DOHH2 (cell line): ENCODE data around the gene TULP1.

Source experiments
- H3F3A ChIP-seq: fragments of 200-600 bp; sonication (generic), shearing (Covaris generic); 2 replicates; pipeline ENCODE4 v1.6.0; 2016; ENCODE audit warnings: antibody characterized with exemption, mild to moderate bottlenecking; ENCODE audit not compliant: control insufficient read depth, insufficient read depth
- H3K27ac ChIP-seq: fragments of 200-600 bp; sonication (generic); 2 replicates; pipeline ENCODE4 v1.5.1; 2014; ENCODE audit warnings: low read depth, mild to moderate bottlenecking, low read length, moderate library complexity
- H3K27me3 ChIP-seq: fragments of 200-600 bp; sonication (generic); 2 replicates; pipeline ENCODE4 v1.6.1; 2014; ENCODE audit warnings: mild to moderate bottlenecking, low read length, mixed read lengths; ENCODE audit not compliant: control insufficient read depth
- H3K36me3 ChIP-seq: fragments of 200-600 bp; sonication (generic); 2 replicates; pipeline ENCODE4 v1.6.1; 2014; ENCODE audit warnings: mild to moderate bottlenecking, low read length, moderate library complexity, mixed read lengths; ENCODE audit not compliant: control insufficient read depth
- H3K4me1 ChIP-seq: fragments of 200-600 bp; sonication (generic); 2 replicates; pipeline ENCODE4 v1.6.1; 2014; ENCODE audit warnings: mild to moderate bottlenecking, low read length, mixed read lengths; ENCODE audit not compliant: control insufficient read depth
- H3K4me2 ChIP-seq: fragments of 200-600 bp; sonication (generic); 2 replicates; pipeline ENCODE4 v1.6.0; 2014; ENCODE audit warnings: mild to moderate bottlenecking, low read length, moderate library complexity
- H3K4me3 ChIP-seq: fragments of 200-600 bp; sonication (generic); 2 replicates; pipeline ENCODE4 v1.5.1; 2014; ENCODE audit warnings: mild to moderate bottlenecking, low read length, mixed read lengths
- H3K79me2 ChIP-seq: fragments of 200-600 bp; sonication (generic); 2 replicates; pipeline ENCODE4 v1.6.1; 2014; ENCODE audit warnings: mild to moderate bottlenecking, low read length, mixed read lengths; ENCODE audit not compliant: control insufficient read depth
- H3K9me2 ChIP-seq: fragments of 200-600 bp; sonication (generic); replicated peaks from 2 replicates; pipeline ENCODE4 v1.6.1; 2014; ENCODE audit warnings: mild to moderate bottlenecking, low read length, mixed read lengths; ENCODE audit not compliant: control insufficient read depth
- H3K9me3 ChIP-seq: fragments of 200-600 bp; sonication (generic); 2 replicates; pipeline ENCODE4 v1.6.1; 2014; ENCODE audit warnings: antibody characterized with exemption, low read length, mixed read lengths; ENCODE audit not compliant: control insufficient read depth, insufficient read depth
- H4K20me1 ChIP-seq: fragments of 200-600 bp; sonication (generic); 2 replicates; pipeline ENCODE4 v1.6.0; 2014; ENCODE audit warnings: low read depth, mild to moderate bottlenecking, antibody characterized with exemption, low read length, moderate library complexity; ENCODE audit not compliant: control insufficient read depth, insufficient read depth
- EZH2phosphoT487 ChIP-seq: fragments of 200-600 bp; sonication (generic); IDR thresholded peaks from 2 replicates; pipeline ENCODE4 v1.6.1; 2017; ENCODE audit warnings: borderline replicate concordance, mild to moderate bottlenecking, antibody characterized with exemption, low read length, moderate library complexity, mixed read lengths
- TF ChIP-seq, protein P1 (sequence below): fragments of 200-600 bp; sonication (generic); IDR thresholded peaks from one replicate; pipeline ENCODE4 v1.5.1; 2014; ENCODE audit warnings: antibody characterized with exemption, mild to moderate bottlenecking, low read depth, low read length; ENCODE audit not compliant: poor library complexity, severe bottlenecking

Gene TULP1

GRCh38 chr6:35497571-35498421 lies 14.9 kb downstream of the TULP1 start:
- Histone ChIP-seq H3K4me1 (peaks cover 19% of the 10 kb centered on the region), H3K27ac (no peak overlapping the region), H4K20me1 (peaks cover 5% of the 10 kb centered on the region; the same call in 1 of the 2 replicates), H3K36me3 (no peaks in the 10 kb centered on the region), H3K4me3 (peak overlapping the region; percentile 65), H3K9me3 (no peaks in the 10 kb centered on the region), H3K79me2 (no peaks in the 10 kb centered on the region), H3F3A (no peaks in the 10 kb centered on the region), H3K27me3 (peaks cover 76% of the 10 kb centered on the region), H3K4me2 (peak overlapping the region; percentile 87), H3K9me2 (no peaks in the 10 kb centered on the region)
- TF ChIP-seq, protein P1, sequence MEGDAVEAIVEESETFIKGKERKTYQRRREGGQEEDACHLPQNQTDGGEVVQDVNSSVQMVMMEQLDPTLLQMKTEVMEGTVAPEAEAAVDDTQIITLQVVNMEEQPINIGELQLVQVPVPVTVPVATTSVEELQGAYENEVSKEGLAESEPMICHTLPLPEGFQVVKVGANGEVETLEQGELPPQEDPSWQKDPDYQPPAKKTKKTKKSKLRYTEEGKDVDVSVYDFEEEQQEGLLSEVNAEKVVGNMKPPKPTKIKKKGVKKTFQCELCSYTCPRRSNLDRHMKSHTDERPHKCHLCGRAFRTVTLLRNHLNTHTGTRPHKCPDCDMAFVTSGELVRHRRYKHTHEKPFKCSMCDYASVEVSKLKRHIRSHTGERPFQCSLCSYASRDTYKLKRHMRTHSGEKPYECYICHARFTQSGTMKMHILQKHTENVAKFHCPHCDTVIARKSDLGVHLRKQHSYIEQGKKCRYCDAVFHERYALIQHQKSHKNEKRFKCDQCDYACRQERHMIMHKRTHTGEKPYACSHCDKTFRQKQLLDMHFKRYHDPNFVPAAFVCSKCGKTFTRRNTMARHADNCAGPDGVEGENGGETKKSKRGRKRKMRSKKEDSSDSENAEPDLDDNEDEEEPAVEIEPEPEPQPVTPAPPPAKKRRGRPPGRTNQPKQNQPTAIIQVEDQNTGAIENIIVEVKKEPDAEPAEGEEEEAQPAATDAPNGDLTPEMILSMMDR = no peak
- TF ChIP-seq EZH2phosphoT487 = no peak

GRCh38 chr6:35496841-35497570 lies 15.7 kb downstream of the TULP1 start, which contains the start of gene TEAD3:
Gene TEAD3, minus strand, starts transcription at chr6:35497079.
- Histone ChIP-seq H3K79me2 (no peaks in the 10 kb centered on the region), H3K4me2 (peak within 1 kb of the TSS; percentile 87), H3F3A (no peaks in the 10 kb centered on the region), H4K20me1 (peaks cover 5% of the 10 kb centered on the region; the same call in 1 of the 2 replicates), H3K9me2 (no peaks in the 10 kb centered on the region), H3K9me3 (no peaks in the 10 kb centered on the region), H3K36me3 (no peaks in the 10 kb centered on the region), H3K27me3 (peaks cover 83% of the 10 kb centered on the region), H3K4me3 (peak within 1 kb of the TSS; percentile 65), H3K4me1 (peaks cover 19% of the 10 kb centered on the region), H3K27ac (no peak within 1 kb of the TSS)
- no peak for TF ChIP-seq EZH2phosphoT487
- TF ChIP-seq, protein P1 = peak; percentile 17

DNA sequence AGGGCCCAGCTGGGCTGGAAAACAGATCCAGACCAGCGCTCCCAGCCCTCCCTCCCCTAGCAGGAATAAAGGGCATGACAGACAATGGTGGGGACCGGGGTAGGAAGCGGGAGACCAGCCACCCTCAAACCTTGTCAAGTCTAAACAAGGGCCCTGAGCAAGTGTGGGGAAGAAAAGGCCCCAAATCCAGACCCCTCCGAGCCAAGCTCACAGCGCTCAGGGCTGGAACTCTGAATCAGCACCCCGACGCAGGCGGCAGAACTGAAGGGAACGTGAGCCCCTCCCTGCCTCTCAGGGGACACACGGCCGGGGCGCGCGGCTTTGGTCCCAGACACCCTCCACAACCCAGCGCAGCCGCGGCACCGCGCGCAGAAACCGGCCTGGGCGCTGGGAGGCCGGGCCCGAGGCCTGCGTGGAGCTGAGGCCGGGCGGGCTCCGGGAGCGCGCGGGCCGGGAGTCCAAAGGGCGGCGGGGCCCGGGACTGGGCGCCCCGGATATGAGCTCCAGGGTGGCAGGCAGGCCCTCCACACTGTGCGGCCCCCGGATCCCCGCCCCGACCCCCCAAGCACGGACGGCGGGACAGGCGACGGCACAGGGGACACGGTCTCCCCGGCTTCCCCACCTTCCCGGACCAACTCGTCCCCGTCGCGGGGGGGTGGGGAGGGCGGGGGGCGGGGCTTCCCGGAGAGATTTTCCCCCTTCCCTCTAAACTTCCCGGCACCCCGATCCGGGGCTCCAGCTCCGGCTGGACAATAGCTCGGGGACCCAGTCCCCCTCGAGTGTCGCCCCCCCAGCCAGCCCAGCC lies 16.5 kb downstream of the TULP1 start:
- Histone ChIP-seq H3K9me3 (no peaks in the 10 kb centered on the region), H4K20me1 (peaks cover 5% of the 10 kb centered on the region; the same call in 1 of the 2 replicates), H3K4me3 (peak overlapping the region; percentile 59), H3K79me2 (no peaks in the 10 kb centered on the region), H3K4me1 (peaks cover 19% of the 10 kb centered on the region), H3K27me3 (peaks cover 87% of the 10 kb centered on the region), H3K9me2 (no peaks in the 10 kb centered on the region), H3K36me3 (no peaks in the 10 kb centered on the region), H3K4me2 (peak overlapping the region; percentile 67), H3K27ac (no peak overlapping the region), H3F3A (no peaks in the 10 kb centered on the region)
- no peak for TF ChIP-seq EZH2phosphoT487
- TF ChIP-seq, protein P1 = no peak
